Tibial artery (tissue), 4 donors: Measurements from ENCODE around the gene MAGEF1.

Source experiments
- DNase-seq, 2 donors: peaks; one replicate each; pipeline ENCODE4 v3.0.0-alpha.2; 2019
- H3K27ac ChIP-seq, 2 donors: fragments of 200-600 bp; sonication (generic) in 1 of 2; 1 replicate in 1 of 2; 2 replicates in 1 of 2; pipeline ENCODE4 v1.5.1; 2018 to 2019; ENCODE audit warnings: mild to moderate bottlenecking in 1 of 2
- H3K27me3 ChIP-seq, 2 donors: fragments of 200-600 bp; sonication (generic) in 1 of 2; one replicate each; pipeline versions ENCODE4 v1.5.1 to v1.6.0; 2016 to 2019
- H3K36me3 ChIP-seq, 3 donors: fragments of 200-600 bp; sonication (generic) in 2 of 3; one replicate each; pipeline ENCODE4 v1.5.1; 2016 to 2019; ENCODE audit warnings: mild to moderate bottlenecking in 2 of 3
- H3K4me1 ChIP-seq, 4 donors: fragments of 200-600 bp; sonication (generic) in 2 of 4; 1 replicate in 3 of 4; 2 replicates in 1 of 4; pipeline ENCODE4 v1.5.1; 2016 to 2019
- H3K4me3 ChIP-seq, 2 donors: fragments of 200-600 bp; sonication (generic) in 1 of 2; 1 replicate in 1 of 2; 2 replicates in 1 of 2; pipeline ENCODE4 v1.5.1; 2018 to 2019; ENCODE audit warnings: mild to moderate bottlenecking in 2 of 2
- H3K9me3 ChIP-seq, 3 donors: fragments of 200-600 bp; sonication (generic) in 1 of 3; one replicate each; pipeline ENCODE4 v1.5.1; 2016 to 2019
- intact Hi-C: fragments of 100-400 bp; cut with DNase I; formaldehyde crosslinking; loops from one replicate; pipeline ENCODE4 v1.15.0; 2023; ENCODE audit warnings: low total_unique reads
- TF ChIP-seq, protein P1 (sequence below), 2 experiments: fragments of 200-600 bp in 1 of 2; fragments of 450-650 bp in 1 of 2; IDR thresholded peaks; one replicate each; pipeline ENCODE4 v1.5.1; 2017 to 2019; ENCODE audit warnings: antibody characterized with exemption in 2 of 2, mild to moderate bottlenecking in 1 of 2, moderate library complexity in 1 of 2

Gene MAGEF1

GRCh38 chr3:184693011-184693975 is 18.6 kb downstream of the MAGEF1 start:
- TF ChIP-seq, protein P1, sequence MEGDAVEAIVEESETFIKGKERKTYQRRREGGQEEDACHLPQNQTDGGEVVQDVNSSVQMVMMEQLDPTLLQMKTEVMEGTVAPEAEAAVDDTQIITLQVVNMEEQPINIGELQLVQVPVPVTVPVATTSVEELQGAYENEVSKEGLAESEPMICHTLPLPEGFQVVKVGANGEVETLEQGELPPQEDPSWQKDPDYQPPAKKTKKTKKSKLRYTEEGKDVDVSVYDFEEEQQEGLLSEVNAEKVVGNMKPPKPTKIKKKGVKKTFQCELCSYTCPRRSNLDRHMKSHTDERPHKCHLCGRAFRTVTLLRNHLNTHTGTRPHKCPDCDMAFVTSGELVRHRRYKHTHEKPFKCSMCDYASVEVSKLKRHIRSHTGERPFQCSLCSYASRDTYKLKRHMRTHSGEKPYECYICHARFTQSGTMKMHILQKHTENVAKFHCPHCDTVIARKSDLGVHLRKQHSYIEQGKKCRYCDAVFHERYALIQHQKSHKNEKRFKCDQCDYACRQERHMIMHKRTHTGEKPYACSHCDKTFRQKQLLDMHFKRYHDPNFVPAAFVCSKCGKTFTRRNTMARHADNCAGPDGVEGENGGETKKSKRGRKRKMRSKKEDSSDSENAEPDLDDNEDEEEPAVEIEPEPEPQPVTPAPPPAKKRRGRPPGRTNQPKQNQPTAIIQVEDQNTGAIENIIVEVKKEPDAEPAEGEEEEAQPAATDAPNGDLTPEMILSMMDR (IDR thresholded peaks at IDR 0.05) = no peak
- Histone ChIP-seq H3K27me3 (no peaks in the 10 kb centered on the region), H3K27ac (no peak overlapping the region), H3K4me3 (no peak overlapping the region), H3K4me1 (peaks cover 0 to 27% (median 17%) of the 10 kb centered on the region in 4 donors), H3K36me3 (no peaks in the 10 kb centered on the region), H3K9me3 (no peaks in the 10 kb centered on the region)
- DNase-seq = no peak
- intact Hi-C loops = no loop called here

GRCh38 chr3:184691397-184692231 is 20.2 kb downstream of the MAGEF1 start:
- intact Hi-C loops = no loop called here
- no peak for DNase-seq
- no peaks in the 10 kb centered on the region for H3K27me3 ChIP-seq
- H3K9me3 ChIP-seq = no peaks in the 10 kb centered on the region
- peak overlapping the region in 1 of 2 donors; percentile 15 for H3K4me3 ChIP-seq
- TF ChIP-seq, protein P1 (IDR thresholded peaks at IDR 0.05) = no peak
- H3K4me1 ChIP-seq = peaks cover 0 to 38% (median 26%) of the 10 kb centered on the region in 4 donors
- peak overlapping the region in 1 of 2 donors; percentile 63 for H3K27ac ChIP-seq
- no peaks in the 10 kb centered on the region for H3K36me3 ChIP-seq

DNA sequence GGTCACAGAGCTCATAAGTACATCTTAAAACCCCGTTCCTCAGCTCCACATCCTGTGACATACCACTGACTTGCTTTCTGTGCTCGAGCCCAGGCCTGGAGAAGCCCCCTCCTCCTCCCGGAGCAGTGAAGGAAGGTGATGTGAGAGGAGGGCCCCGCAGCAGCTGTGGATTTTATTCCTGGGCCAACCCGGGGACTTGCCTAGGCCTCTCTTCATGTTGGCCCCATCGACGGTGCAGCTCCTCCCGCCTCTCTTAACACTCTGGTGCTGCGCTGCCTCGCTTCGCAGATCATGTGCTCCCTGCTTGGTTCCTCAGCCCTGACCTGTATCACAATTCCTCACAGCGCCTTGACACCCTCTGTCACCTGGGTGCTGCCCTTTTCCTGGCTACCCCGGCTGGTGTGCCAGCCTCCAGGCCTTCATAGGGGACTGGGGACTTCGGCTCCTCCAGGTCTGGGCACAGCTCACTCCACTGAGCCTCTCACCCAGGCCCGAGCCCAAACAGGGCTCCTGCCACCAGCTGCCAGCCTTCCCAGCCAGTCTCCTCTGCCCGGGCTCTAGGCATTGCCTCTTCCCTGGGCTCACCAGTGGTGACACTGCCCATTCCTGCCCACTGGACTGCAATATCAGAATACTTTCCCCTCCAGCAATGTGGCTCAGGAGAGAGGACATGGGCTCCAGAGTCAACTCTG is 21.5 kb downstream of the MAGEF1 start:
- no peaks in the 10 kb centered on the region for H3K9me3 ChIP-seq
- TF ChIP-seq, protein P1 (IDR thresholded peaks at IDR 0.05) = no peak

GRCh38 chr3:184688882-184689271 is 23.0 kb downstream of the MAGEF1 start:
- TF ChIP-seq, protein P1 (IDR thresholded peaks at IDR 0.05) = no peak
- Histone ChIP-seq H3K36me3 (no peaks in the 10 kb centered on the region), H3K27ac (peak overlapping the region; percentile 22 to 48), H3K4me3 (no peak overlapping the region), H3K4me1 (peaks cover 0 to 38% (median 26%) of the 10 kb centered on the region in 4 donors), H3K9me3 (no peaks in the 10 kb centered on the region), H3K27me3 (peaks cover 0 to 7% of the 10 kb centered on the region in 2 donors)
- intact Hi-C loops = no loop called here
- peak in 1 of 2 donors; percentile 45 for DNase-seq

More for the DNA sequence above, 21.5 kb downstream of the MAGEF1 start:
- H3K4me3 ChIP-seq = no peak overlapping the region
- intact Hi-C loops = no loop called here
- peaks cover 0 to 2% of the 10 kb centered on the region in 2 donors for H3K27me3 ChIP-seq
- no peak overlapping the region for H3K27ac ChIP-seq
- H3K4me1 ChIP-seq = peaks cover 0 to 38% (median 26%) of the 10 kb centered on the region in 4 donors
- H3K36me3 ChIP-seq = no peaks in the 10 kb centered on the region
- DNase-seq = peak in 1 of 2 donors; percentile 49

GRCh38 chr3:184688251-184688881 is 23.5 kb downstream of the MAGEF1 start:
- Histone ChIP-seq H3K4me1 (peaks cover 0 to 38% (median 26%) of the 10 kb centered on the region in 4 donors), H3K4me3 (no peak overlapping the region)
- TF ChIP-seq, protein P1 (IDR thresholded peaks at IDR 0.05) = no peak

More at GRCh38 chr3:184688251-184688881, 23.5 kb downstream of the MAGEF1 start:
- DNase-seq = peak in 1 of 2 donors; percentile 46
- Histone ChIP-seq H3K27me3 (peaks cover 0 to 9% of the 10 kb centered on the region in 2 donors), H3K27ac (peak overlapping the region; percentile 22 to 48), H3K36me3 (no peaks in the 10 kb centered on the region), H3K9me3 (no peaks in the 10 kb centered on the region)
- intact Hi-C loops = no loop called here
